ENCODE results near the gene OPCML.

Gene OPCML

GRCh38 chr11:132638423-132638822, 893.9 kb downstream of the OPCML start:
- Histone ChIP-seq H3K4me3 (ENCODE audit: low read depth, low read length) (no peak overlapping the region), H3K9me3 (ENCODE audit: severe bottlenecking) (no peaks in the 10 kb centered on the region), H3K27me3 (ENCODE audit: insufficient read depth, low read depth, severe bottlenecking) (no peaks in the 10 kb centered on the region), H3K27ac (no peak overlapping the region), H3K36me3 (no peaks in the 10 kb centered on the region)
- no peak for TF ChIP-seq CTCF (IDR thresholded peaks at IDR 0.05; ENCODE audit: low read depth, low read length)
- DNase-seq, result no peak

- TF ChIP-seq CTCF (IDR thresholded peaks at IDR 0.05; ENCODE audit: low read depth, low read length), result no peak
- H3K27me3 ChIP-seq (ENCODE audit: insufficient read depth, low read depth, severe bottlenecking), result no peaks in the 10 kb centered on the region
- H3K4me3 ChIP-seq (ENCODE audit: low read depth, low read length), result no peak overlapping the region
- H3K27ac ChIP-seq, result no peak overlapping the region
- no peaks in the 10 kb centered on the region for H3K9me3 ChIP-seq (ENCODE audit: severe bottlenecking)
- DNase-seq, result no peak
- H3K36me3 ChIP-seq, result no peaks in the 10 kb centered on the region
These were observed 895.8 kb downstream of the OPCML start for GRCh38 chr11:132636523-132636922.

GRCh38 chr11:132632641-132633124, 899.6 kb downstream of the OPCML start:
- TF ChIP-seq CTCF (IDR thresholded peaks at IDR 0.05; ENCODE audit: low read depth, low read length), result no peak
- Histone ChIP-seq H3K9me3 (ENCODE audit: severe bottlenecking) (no peaks in the 10 kb centered on the region), H3K36me3 (no peaks in the 10 kb centered on the region), H3K27ac (no peak overlapping the region), H3K4me3 (ENCODE audit: low read depth, low read length) (no peak overlapping the region), H3K27me3 (ENCODE audit: insufficient read depth, low read depth, severe bottlenecking) (no peaks in the 10 kb centered on the region)
- DNase-seq, result no peak

- Histone ChIP-seq H3K36me3 (no peaks in the 10 kb centered on the region), H3K27me3 (ENCODE audit: insufficient read depth, low read depth, severe bottlenecking) (no peaks in the 10 kb centered on the region), H3K4me3 (ENCODE audit: low read depth, low read length) (no peak overlapping the region), H3K9me3 (ENCODE audit: severe bottlenecking) (no peaks in the 10 kb centered on the region), H3K27ac (no peak overlapping the region)
- no peak for DNase-seq
- TF ChIP-seq CTCF (IDR thresholded peaks at IDR 0.05; ENCODE audit: low read depth, low read length), result no peak
These were observed 900.3 kb downstream of the OPCML start for GRCh38 chr11:132631989-132632388.

- no peak for TF ChIP-seq CTCF (IDR thresholded peaks at IDR 0.05; ENCODE audit: low read depth, low read length)
- no peak for DNase-seq
- Histone ChIP-seq H3K36me3 (no peaks in the 10 kb centered on the region), H3K27ac (no peak overlapping the region), H3K4me3 (ENCODE audit: low read depth, low read length) (no peak overlapping the region), H3K27me3 (ENCODE audit: insufficient read depth, low read depth, severe bottlenecking) (no peaks in the 10 kb centered on the region), H3K9me3 (ENCODE audit: severe bottlenecking) (no peaks in the 10 kb centered on the region)
These were observed 904.3 kb downstream of the OPCML start for GRCh38 chr11:132627981-132628380.

GRCh38 chr11:132626446-132626845, 905.9 kb downstream of the OPCML start:
- DNase-seq, result no peak
- Histone ChIP-seq H3K4me3 (ENCODE audit: low read depth, low read length) (no peak overlapping the region), H3K9me3 (ENCODE audit: severe bottlenecking) (no peaks in the 10 kb centered on the region), H3K36me3 (no peaks in the 10 kb centered on the region), H3K27ac (no peak overlapping the region), H3K27me3 (ENCODE audit: insufficient read depth, low read depth, severe bottlenecking) (no peaks in the 10 kb centered on the region)
- TF ChIP-seq CTCF (IDR thresholded peaks at IDR 0.05; ENCODE audit: low read depth, low read length), result no peak

Measured in WERI-Rb-1 (cell line).